ENCODE data around the gene RABGAP1L.
A peak's percentile ranks its signal among the peaks of the same experiment; 100 is the strongest.

Gene RABGAP1L

GRCh38 chr1:174819596-174819995, 660.3 kb downstream of the RABGAP1L start:
- TF ChIP-seq CTCF (IDR thresholded peaks at IDR 0.05; ENCODE audit: unreplicated experiment in 3 of 3), result no peak
- Mint-ChIP-seq H3K36me3 (ENCODE audit: low read depth) (no peaks in the 10 kb centered on the region), H3K9me3 (no peaks in the 10 kb centered on the region), H3K27me3 (ENCODE audit: low read depth) (no peaks in the 10 kb centered on the region), H3K4me1 (peaks cover 5% of the 10 kb centered on the region), H3K27ac (peak overlapping the region in 1 of 3 experiments; percentile 35), H3K4me3 (no peak overlapping the region)

GRCh38 chr1:174825127-174825526, 665.8 kb downstream of the RABGAP1L start:
- H3K4me1 Mint-ChIP-seq, result no peaks in the 10 kb centered on the region
- H3K4me3 Mint-ChIP-seq, result no peak overlapping the region
- H3K27ac Mint-ChIP-seq, result no peak overlapping the region
- no peaks in the 10 kb centered on the region for H3K9me3 Mint-ChIP-seq
- no peaks in the 10 kb centered on the region for H3K36me3 Mint-ChIP-seq (ENCODE audit: low read depth)
- H3K27me3 Mint-ChIP-seq (ENCODE audit: low read depth), result no peaks in the 10 kb centered on the region
- no peak for TF ChIP-seq CTCF (IDR thresholded peaks at IDR 0.05; ENCODE audit: unreplicated experiment in 3 of 3)

GRCh38 chr1:174825806-174826205, 666.5 kb downstream of the RABGAP1L start:
- Mint-ChIP-seq H3K27ac (no peak overlapping the region), H3K27me3 (ENCODE audit: low read depth) (no peaks in the 10 kb centered on the region), H3K4me1 (no peaks in the 10 kb centered on the region), H3K9me3 (no peaks in the 10 kb centered on the region), H3K4me3 (no peak overlapping the region), H3K36me3 (ENCODE audit: low read depth) (no peaks in the 10 kb centered on the region)
- TF ChIP-seq CTCF (IDR thresholded peaks at IDR 0.05; ENCODE audit: unreplicated experiment in 3 of 3), result no peak

GRCh38 chr1:174828264-174828663, 668.9 kb downstream of the RABGAP1L start:
- no peak for TF ChIP-seq CTCF (IDR thresholded peaks at IDR 0.05; ENCODE audit: unreplicated experiment in 3 of 3)
- Mint-ChIP-seq H3K9me3 (no peaks in the 10 kb centered on the region), H3K4me1 (no peaks in the 10 kb centered on the region), H3K27me3 (ENCODE audit: low read depth) (no peaks in the 10 kb centered on the region), H3K4me3 (no peak overlapping the region), H3K27ac (no peak overlapping the region), H3K36me3 (ENCODE audit: low read depth) (no peaks in the 10 kb centered on the region)

- Mint-ChIP-seq H3K27ac (no peak overlapping the region), H3K9me3 (no peaks in the 10 kb centered on the region), H3K4me3 (no peak overlapping the region), H3K4me1 (no peaks in the 10 kb centered on the region), H3K27me3 (ENCODE audit: low read depth) (no peaks in the 10 kb centered on the region), H3K36me3 (ENCODE audit: low read depth) (no peaks in the 10 kb centered on the region)
- TF ChIP-seq CTCF (IDR thresholded peaks at IDR 0.05; ENCODE audit: unreplicated experiment in 3 of 3), result no peak
Observed at GRCh38 chr1:174829990-174830389, 670.7 kb downstream of the RABGAP1L start.

- Mint-ChIP-seq H3K27me3 (ENCODE audit: low read depth) (no peaks in the 10 kb centered on the region), H3K4me1 (no peaks in the 10 kb centered on the region), H3K27ac (no peak overlapping the region), H3K9me3 (no peaks in the 10 kb centered on the region), H3K36me3 (ENCODE audit: low read depth) (no peaks in the 10 kb centered on the region), H3K4me3 (no peak overlapping the region)
- TF ChIP-seq CTCF (IDR thresholded peaks at IDR 0.05; ENCODE audit: unreplicated experiment in 3 of 3), result no peak
Observed at GRCh38 chr1:174836543-174836942, 677.2 kb downstream of the RABGAP1L start.
